Caco-2 (cell line): ENCODE results near the gene KCNQ5. TPM values are rescaled to one million over a fixed set of nuclear protein-coding genes. Genes with fewer than 3 reads are reported as not detected.

Experiments
- BruUV-seq: library from RNA; stranded (reverse); fragments of 400-500 nt; replicated peaks from 2 replicates; lab custom pipeline; 2021; lab: Mats Ljungman, UMichigan
- CTCF ChIA-PET: fragments of 300-600 bp; sonication (Branson Sonifier 250); formaldehyde crosslinking; loops from one replicate; lab custom pipeline; 2022; ENCODE audit warnings: antibody characterized with exemption; lab: Charles Lee
- POLR2A ChIA-PET: fragments of 300-600 bp; sonication (Branson Sonifier 250); formaldehyde crosslinking; loops from one replicate; lab custom pipeline; 2022; ENCODE audit warnings: antibody characterized with exemption; lab: Charles Lee
- DNase-seq, 2 experiments: peaks; one replicate each; pipeline versions ENCODE4 v3.0.0 to v3.0.0-alpha.2; 2020 to 2022
- H3K27me3 ChIP-seq: replicated peaks from 2 replicates; pipeline ENCODE4 v1.6.0; 2011; ENCODE audit warnings: low read length; ENCODE audit not compliant: control insufficient read depth, insufficient read depth
- H3K36me3 ChIP-seq: 2 replicates; pipeline ENCODE4 v1.5.1; 2011; ENCODE audit warnings: low read length; ENCODE audit not compliant: control insufficient read depth, insufficient read depth
- H3K4me1 ChIP-seq: fragments of 250-450 bp; sonication (Bioruptor Pico); 2 replicates; pipeline ENCODE4 v1.5.1; 2020; ENCODE audit warnings: mild to moderate bottlenecking
- H3K4me3 ChIP-seq: 2 replicates; pipeline ENCODE4 v1.5.1; 2011; ENCODE audit warnings: low read depth, mild to moderate bottlenecking, control low read depth, low read length
- H3K9me3 ChIP-seq: fragments of 250-450 bp; sonication (Bioruptor Pico); 2 replicates; pipeline ENCODE4 v1.5.1; 2020; ENCODE audit warnings: mild to moderate bottlenecking, moderate library complexity
- H3K27ac Mint-ChIP-seq: one replicate; pipeline ENCODE4 v1.8.0; 2022; ENCODE audit warnings: mixed read lengths; ENCODE audit not compliant: unreplicated experiment
- H3K27me3 Mint-ChIP-seq: one replicate; pipeline ENCODE4 v1.8.0; 2022; ENCODE audit warnings: mixed read lengths; ENCODE audit not compliant: insufficient read depth, unreplicated experiment
- H3K36me3 Mint-ChIP-seq: one replicate; pipeline ENCODE4 v1.8.0; 2022; ENCODE audit warnings: mild to moderate bottlenecking, mixed read lengths; ENCODE audit not compliant: insufficient read depth, unreplicated experiment
- H3K4me1 Mint-ChIP-seq: one replicate; pipeline ENCODE4 v1.8.0; 2022; ENCODE audit warnings: low read depth, mixed read lengths; ENCODE audit not compliant: unreplicated experiment
- H3K4me3 Mint-ChIP-seq: one replicate; pipeline ENCODE4 v1.8.0; 2022; ENCODE audit warnings: mild to moderate bottlenecking, moderate library complexity, mixed read lengths; ENCODE audit not compliant: unreplicated experiment
- H3K9me3 Mint-ChIP-seq: one replicate; pipeline ENCODE4 v1.8.0; 2022; ENCODE audit warnings: mixed read lengths; ENCODE audit not compliant: unreplicated experiment
- CTCF ChIP-seq, 2 experiments: fragments of 200-600 bp in 1 of 2; IDR thresholded peaks; 1 replicate in 1 of 2; 2 replicates in 1 of 2; pipeline versions ENCODE4 v1.5.1 to v1.8.0; 2011 to 2022; ENCODE audit warnings: antibody characterized with exemption in 1 of 2, control low read depth in 1 of 2, inconsistent platforms in 1 of 2, low read depth in 1 of 2, low read length in 1 of 2, mild to moderate bottlenecking in 1 of 2, moderate library complexity in 1 of 2; ENCODE audit not compliant: insufficient read depth in 1 of 2, severe bottlenecking in 1 of 2, unreplicated experiment in 1 of 2
- intact Hi-C: fragments of 100-400 bp; cut with micrococcal nuclease; formaldehyde crosslinking; loops from one replicate; pipeline ENCODE4 v1.10.0; 2022; ENCODE audit not compliant: unreplicated experiment
- total RNA-seq: library from RNA; stranded (reverse); gene quantifications from 2 replicates; pipeline ENCODE4 v1.2.3, GENCODE V29; 2022

The KCNQ5 gene
- total RNA-seq, 1 experiment from 2014 or later: 0.20 TPM

DNA sequence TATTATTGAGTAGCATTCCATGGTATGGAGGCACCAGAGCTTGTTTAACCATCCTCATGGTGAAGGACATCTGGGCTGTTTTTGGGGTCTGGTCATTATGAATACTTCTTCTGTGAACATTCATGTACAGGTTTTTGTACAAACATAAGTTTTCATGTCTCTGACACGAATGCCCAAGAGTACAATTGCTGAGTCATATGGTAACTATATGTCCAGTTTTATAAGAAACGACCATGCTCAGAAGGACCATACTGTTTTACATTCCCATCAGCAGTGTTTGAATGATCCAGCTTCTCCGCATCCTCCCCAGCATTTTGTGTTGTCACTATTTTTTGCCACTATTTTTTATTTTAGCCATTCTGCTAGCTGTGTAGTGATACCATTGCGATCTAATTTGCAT, 414.8 kb downstream of the KCNQ5 start:
- no peaks in the 10 kb centered on the region for H3K27me3 ChIP-seq
- no peaks in the 10 kb centered on the region; the same call in 1 of the 2 replicates for H3K4me1 ChIP-seq
- no peaks in the 10 kb centered on the region for H3K9me3 ChIP-seq
- POLR2A ChIA-PET: no interaction called here
- Mint-ChIP-seq H3K36me3 (no peaks in the 10 kb centered on the region), H3K27me3 (peaks cover 6% of the 10 kb centered on the region), H3K4me1 (no peaks in the 10 kb centered on the region), H3K4me3 (no peak overlapping the region), H3K27ac (no peak overlapping the region), H3K9me3 (peaks cover 9% of the 10 kb centered on the region)
- intact Hi-C loops: no loop called here
- no peak for TF ChIP-seq CTCF (IDR thresholded peaks at IDR 0.05; ENCODE audit: insufficient read depth in 1 of 2, low read depth in 1 of 2, low read length in 1 of 2, severe bottlenecking in 1 of 2, unreplicated experiment in 1 of 2)
- CTCF ChIA-PET: no interaction called here
- no peaks in the 10 kb centered on the region for H3K36me3 ChIP-seq
- H3K4me3 ChIP-seq: no peak overlapping the region
- DNase-seq: no peak
- BruUV-seq: no TSS peak

- Histone ChIP-seq H3K4me3 (no peak overlapping the region), H3K4me1 (no peaks in the 10 kb centered on the region), H3K36me3 (no peaks in the 10 kb centered on the region), H3K27me3 (no peaks in the 10 kb centered on the region), H3K9me3 (no peaks in the 10 kb centered on the region)
- DNase-seq: no peak
- no peaks in the 10 kb centered on the region for H3K36me3 Mint-ChIP-seq
- no peaks in the 10 kb centered on the region for H3K4me1 Mint-ChIP-seq
- H3K9me3 Mint-ChIP-seq: peaks cover 9% of the 10 kb centered on the region
- ChIA-PET CTCF (no interaction called here), POLR2A (no interaction called here)
- TF ChIP-seq CTCF (IDR thresholded peaks at IDR 0.05; ENCODE audit: insufficient read depth in 1 of 2, low read depth in 1 of 2, low read length in 1 of 2, severe bottlenecking in 1 of 2, unreplicated experiment in 1 of 2): no peak
- BruUV-seq: no TSS peak
- intact Hi-C loops: no loop called here
- no peak overlapping the region for H3K4me3 Mint-ChIP-seq
- no peak overlapping the region for H3K27ac Mint-ChIP-seq
- H3K27me3 Mint-ChIP-seq: peaks cover 8% of the 10 kb centered on the region
These were observed 419.2 kb downstream of the KCNQ5 start for GRCh38 chr6:73041051-73041450.

GRCh38 chr6:73042892-73043291, 421.0 kb downstream of the KCNQ5 start:
- no peaks in the 10 kb centered on the region for H3K4me1 Mint-ChIP-seq
- H3K36me3 Mint-ChIP-seq: no peaks in the 10 kb centered on the region
- DNase-seq: no peak
- no peak overlapping the region for H3K4me3 ChIP-seq
- H3K27ac Mint-ChIP-seq: no peak overlapping the region
- no TSS peak for BruUV-seq
- intact Hi-C loops: no loop called here
- ChIA-PET POLR2A (no interaction called here), CTCF (no interaction called here)
- no peaks in the 10 kb centered on the region for H3K27me3 ChIP-seq
- no peak overlapping the region for H3K4me3 Mint-ChIP-seq
- H3K9me3 Mint-ChIP-seq: peaks cover 9% of the 10 kb centered on the region
- H3K36me3 ChIP-seq: no peaks in the 10 kb centered on the region
- H3K4me1 ChIP-seq: no peaks in the 10 kb centered on the region
- H3K27me3 Mint-ChIP-seq: peaks cover 8% of the 10 kb centered on the region
- no peaks in the 10 kb centered on the region for H3K9me3 ChIP-seq
- no peak for TF ChIP-seq CTCF (IDR thresholded peaks at IDR 0.05; ENCODE audit: insufficient read depth in 1 of 2, low read depth in 1 of 2, low read length in 1 of 2, severe bottlenecking in 1 of 2, unreplicated experiment in 1 of 2)
